A549 treated with RU486 at 1 μM for 4 hours (cell line): ENCODE results near the gene TNPO3. TPM values are rescaled to one million over a fixed set of nuclear protein-coding genes. Genes with fewer than 3 reads are reported as not detected.

Source experiments
- total RNA-seq: library from RNA; stranded (reverse); fragments of 200-300 nt; extraction: Qiagen RNA extraction; gene quantifications from 5 replicates; pipeline ENCODE4 v1.2.3, GENCODE V29; 2022; ENCODE audit warnings: low read depth

The TNPO3 gene
- total RNA-seq = 40.5 to 47.2 TPM (median 44.4 TPM) in 5 replicates

GRCh38 chr7:129054438-129055293 lies at the start of gene TNPO3:
Gene TNPO3 (minus strand): TSS chr7:129055111. CDS start chr7:129054770, 341 bp downstream.

DNA sequence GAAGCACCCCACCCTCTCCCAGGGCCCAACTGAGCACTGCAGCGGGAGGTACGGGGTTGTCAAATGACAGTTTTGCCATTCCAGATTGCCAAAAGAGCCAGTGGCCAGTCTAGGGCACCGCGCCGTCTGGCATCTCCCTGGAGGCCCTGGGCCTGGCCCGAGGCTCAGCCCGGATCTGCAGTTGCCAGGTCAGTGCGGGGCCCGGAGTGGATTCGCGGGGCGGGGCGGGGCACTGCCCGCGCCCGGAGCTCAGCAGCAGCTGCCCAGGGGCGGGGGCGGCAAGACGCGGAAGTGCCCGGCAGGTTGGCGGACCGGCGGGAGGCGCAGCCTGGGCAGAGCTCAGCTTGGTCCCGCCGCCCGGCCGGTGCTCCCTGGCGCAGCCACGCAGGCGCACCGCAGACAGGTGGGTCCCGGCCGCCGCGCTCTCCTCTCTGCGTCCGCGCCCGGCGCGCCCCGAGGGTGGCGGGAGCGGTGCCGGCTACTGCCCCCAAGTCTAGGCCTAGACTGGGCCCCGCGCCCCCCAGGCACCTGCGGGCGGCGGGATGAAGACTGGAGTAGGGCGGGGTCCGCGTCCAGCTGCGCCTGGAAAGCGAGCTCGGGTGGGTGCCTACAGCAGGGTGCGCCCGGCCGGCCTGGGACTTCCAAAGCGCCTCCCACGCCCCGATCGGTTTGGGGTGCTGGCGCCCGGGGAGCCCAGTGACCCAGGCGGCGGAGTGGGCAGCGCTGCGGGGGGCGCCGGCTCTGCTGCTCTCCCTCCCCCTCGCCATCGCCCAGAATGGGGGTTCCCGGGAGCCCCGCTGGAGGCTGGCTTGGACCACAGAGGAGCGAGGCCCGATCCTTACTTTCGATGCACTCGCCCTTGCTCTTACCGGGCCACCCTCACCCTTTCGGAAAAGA lies 117.0 kb downstream of the TNPO3 start, which contains the start of gene IRF5:
Gene IRF5 (plus strand): TSS at position 281 of the 897 bp plus-strand sequence. CDS start 4,155 bp downstream, outside the sequence.

DNA sequence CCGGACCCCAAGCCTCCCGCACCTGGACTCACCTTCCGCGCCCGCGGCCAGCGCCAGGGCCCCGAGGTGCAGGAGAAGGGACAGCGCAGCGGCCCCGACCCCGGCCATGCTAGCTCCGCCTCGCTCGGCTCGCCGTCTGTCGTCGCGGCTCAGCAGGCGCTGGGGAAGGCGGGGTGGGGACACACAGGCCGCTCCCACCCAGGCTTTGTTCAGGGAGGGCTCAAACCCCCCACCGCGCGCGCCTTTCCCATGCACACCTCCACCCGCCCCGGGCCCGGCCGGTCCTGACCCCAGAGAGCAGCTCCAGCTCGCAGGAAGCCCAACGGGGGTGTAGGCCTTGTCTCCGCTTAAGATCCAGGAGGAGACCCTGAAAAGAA lies 144.4 kb downstream of the TNPO3 start, which contains the start of gene KCP:
Gene KCP (minus strand): TSS at position 141 of the 377 bp plus-strand sequence. CDS start 33 bp downstream, at position 108.

Other genes starting within 250 kb of the TNPO3 start
- gene FLNC, start 224.7 kb downstream of the TNPO3 start, total RNA-seq = 3.6 to 7.6 TPM (median 5.3 TPM) in 5 replicates
- gene ATP6V1F, start 192.3 kb downstream of the TNPO3 start, total RNA-seq = 250 to 277 TPM (median 267 TPM) in 5 replicates
- gene KCP, start 144.4 kb downstream of the TNPO3 start, total RNA-seq = 0.08 to 0.18 TPM (median 0.14 TPM) in 5 replicates
- 9.7 to 17.2 TPM (median 12.2 TPM) in 5 replicates for gene IRF5, start 117.2 kb downstream of the TNPO3 start, total RNA-seq
- 5.9 to 7.1 TPM (median 6.6 TPM) in 5 replicates for gene TSPAN33, start 89.6 kb upstream of the TNPO3 start, total RNA-seq
- gene SMO, start 133.5 kb upstream of the TNPO3 start, total RNA-seq = 12.4 to 17.5 TPM (median 15.2 TPM) in 5 replicates
- 4.7 to 6.3 TPM (median 5.7 TPM) in 5 replicates for gene AHCYL2, start 169.9 kb upstream of the TNPO3 start, total RNA-seq